Measurements from ENCODE around the gene KIAA1671.

GRCh38 chr22:25007444-25008106, 55.1 kb downstream of the KIAA1671 start:
- no peak for TF ChIP-seq EZH2 (IDR thresholded peaks at IDR 0.05; ENCODE audit: borderline replicate concordance, low read depth, low read length, poor library complexity, severe bottlenecking)
- TF ChIP-seq, protein P1, sequence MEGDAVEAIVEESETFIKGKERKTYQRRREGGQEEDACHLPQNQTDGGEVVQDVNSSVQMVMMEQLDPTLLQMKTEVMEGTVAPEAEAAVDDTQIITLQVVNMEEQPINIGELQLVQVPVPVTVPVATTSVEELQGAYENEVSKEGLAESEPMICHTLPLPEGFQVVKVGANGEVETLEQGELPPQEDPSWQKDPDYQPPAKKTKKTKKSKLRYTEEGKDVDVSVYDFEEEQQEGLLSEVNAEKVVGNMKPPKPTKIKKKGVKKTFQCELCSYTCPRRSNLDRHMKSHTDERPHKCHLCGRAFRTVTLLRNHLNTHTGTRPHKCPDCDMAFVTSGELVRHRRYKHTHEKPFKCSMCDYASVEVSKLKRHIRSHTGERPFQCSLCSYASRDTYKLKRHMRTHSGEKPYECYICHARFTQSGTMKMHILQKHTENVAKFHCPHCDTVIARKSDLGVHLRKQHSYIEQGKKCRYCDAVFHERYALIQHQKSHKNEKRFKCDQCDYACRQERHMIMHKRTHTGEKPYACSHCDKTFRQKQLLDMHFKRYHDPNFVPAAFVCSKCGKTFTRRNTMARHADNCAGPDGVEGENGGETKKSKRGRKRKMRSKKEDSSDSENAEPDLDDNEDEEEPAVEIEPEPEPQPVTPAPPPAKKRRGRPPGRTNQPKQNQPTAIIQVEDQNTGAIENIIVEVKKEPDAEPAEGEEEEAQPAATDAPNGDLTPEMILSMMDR (conservative IDR thresholded peaks at IDR 0.05; ENCODE audit: low read depth, low read length), result no peak

All from A673 (cell line).